ENCODE data around the gene CRYBB3.

DNA sequence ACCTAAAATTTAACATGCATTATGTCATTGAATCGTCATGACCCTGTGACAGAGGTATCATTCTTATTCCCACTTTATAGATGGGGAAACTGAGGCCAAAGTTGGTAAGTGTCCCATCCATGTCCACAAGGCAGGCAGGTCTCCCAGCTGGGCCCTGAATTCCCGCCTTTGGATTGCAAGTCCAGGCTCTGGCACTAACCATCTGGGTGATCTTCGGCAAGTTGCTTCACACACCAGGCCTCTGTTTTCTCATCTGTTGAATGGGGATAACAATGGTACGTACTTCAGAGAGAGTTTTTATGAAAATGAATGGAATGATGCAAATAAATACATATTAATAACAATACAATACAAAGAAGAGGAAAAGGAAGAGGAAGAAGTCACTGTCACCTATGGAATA is 3.4 kb downstream of the CRYBB3 start:
- TF ChIP-seq ZBTB7A (IDR thresholded peaks at IDR 0.05; ENCODE audit: low read depth): no peak
- no peak for TF ChIP-seq MAX (IDR thresholded peaks at IDR 0.05)

Data from Ishikawa (cell line).